ENCODE data around the gene OXCT2.
"Not testable (repeated sequence)": the region's sequence is repeated elsewhere in the genome, so short reads cannot be mapped to it uniquely, and the experiment has no call there.

The OXCT2 gene

DNA sequence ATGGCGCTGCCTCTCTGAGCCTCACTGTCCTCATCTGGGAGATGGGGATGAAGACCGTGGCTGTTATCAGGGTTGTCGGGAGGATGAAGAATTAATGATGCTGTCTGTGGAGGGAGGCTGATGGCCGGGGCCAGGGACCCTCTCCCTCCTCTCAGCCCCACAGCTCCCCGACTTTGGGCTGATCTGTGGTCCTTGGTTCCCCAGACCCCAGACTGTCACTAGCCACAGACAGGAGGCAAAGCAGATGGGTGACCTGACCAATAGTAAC lies 15.9 kb upstream of the OXCT2 start:
- DNase-seq = not testable (repeated sequence)

- not testable (repeated sequence) for DNase-seq
These were observed 15.4 kb upstream of the OXCT2 start for GRCh38 chr1:39786303-39787107.

- DNase-seq = not testable (repeated sequence)
These were observed 11.5 kb upstream of the OXCT2 start for GRCh38 chr1:39782685-39783084.

GRCh38 chr1:39782103-39782502 lies 11.0 kb upstream of the OXCT2 start:
- DNase-seq = no peak

DNA sequence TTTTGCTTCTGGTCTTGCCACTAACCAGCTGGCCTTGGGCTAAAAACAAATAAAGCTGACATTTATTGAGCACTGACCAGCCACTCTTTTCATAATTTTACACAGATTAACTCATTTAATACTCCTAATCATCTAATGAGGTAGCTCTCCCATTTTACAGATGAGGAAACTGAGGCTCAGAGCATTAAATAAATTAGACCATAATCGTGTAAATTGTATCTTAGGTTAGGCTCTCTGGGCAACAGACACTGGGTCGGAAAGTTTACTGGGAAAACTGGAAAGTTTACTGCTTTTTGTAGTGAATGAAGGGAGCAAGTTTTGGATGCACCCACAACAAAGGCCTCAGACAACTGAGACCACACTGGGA lies 10.2 kb upstream of the OXCT2 start:
- DNase-seq = no peak

- DNase-seq = no peak
These were observed 8.7 kb upstream of the OXCT2 start for GRCh38 chr1:39779821-39780220.

GRCh38 chr1:39779137-39779536 lies 8.0 kb upstream of the OXCT2 start:
- no peak for DNase-seq

- DNase-seq = not testable (repeated sequence)
These were observed 7.4 kb upstream of the OXCT2 start for GRCh38 chr1:39778463-39779099.

DNA sequence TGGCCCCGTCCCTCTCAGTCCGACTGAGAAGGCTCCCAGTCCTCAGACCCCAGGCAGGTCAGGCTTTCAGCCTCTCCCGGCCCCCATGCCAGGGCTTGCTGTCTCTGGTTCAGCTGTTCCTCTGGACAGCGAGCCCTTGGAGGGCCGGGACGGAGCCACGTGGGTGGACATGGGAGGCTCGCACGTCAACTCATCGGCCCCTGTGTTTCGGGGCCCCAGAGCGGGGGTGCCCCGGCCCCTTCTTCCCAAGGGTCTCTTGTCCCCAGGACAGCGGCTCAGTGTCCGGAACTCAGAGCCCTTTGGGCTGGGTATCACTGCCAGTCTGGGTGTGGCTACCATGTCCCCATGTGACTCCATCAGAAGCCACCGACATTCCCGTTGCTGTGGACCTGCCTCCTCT lies 6.7 kb upstream of the OXCT2 start:
- DNase-seq = not testable (repeated sequence)

- DNase-seq = no peak
These were observed 6.2 kb upstream of the OXCT2 start for GRCh38 chr1:39777306-39777705.

DNA sequence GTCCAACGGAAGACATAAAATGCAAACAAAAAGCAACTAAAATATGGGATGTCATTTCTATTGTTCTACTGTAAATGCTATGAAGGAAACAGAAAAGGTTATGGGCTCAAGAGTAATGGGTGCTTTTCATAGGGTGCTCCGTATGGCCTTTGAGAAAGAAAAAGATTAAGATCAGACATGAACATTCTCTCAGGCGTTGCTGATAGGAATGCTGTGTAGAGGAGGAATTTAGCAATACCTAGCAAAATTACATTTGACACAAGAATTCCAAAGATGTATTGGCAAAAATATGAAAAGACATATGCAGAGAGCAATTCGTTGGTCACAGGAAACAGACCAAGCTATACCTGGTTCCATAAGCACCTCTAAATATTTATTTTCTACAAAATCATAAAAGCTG lies 5.7 kb upstream of the OXCT2 start:
- DNase-seq = no peak

- peak; percentile 59 for DNase-seq
These were observed 5.2 kb upstream of the OXCT2 start for GRCh38 chr1:39776400-39776713.

DNA sequence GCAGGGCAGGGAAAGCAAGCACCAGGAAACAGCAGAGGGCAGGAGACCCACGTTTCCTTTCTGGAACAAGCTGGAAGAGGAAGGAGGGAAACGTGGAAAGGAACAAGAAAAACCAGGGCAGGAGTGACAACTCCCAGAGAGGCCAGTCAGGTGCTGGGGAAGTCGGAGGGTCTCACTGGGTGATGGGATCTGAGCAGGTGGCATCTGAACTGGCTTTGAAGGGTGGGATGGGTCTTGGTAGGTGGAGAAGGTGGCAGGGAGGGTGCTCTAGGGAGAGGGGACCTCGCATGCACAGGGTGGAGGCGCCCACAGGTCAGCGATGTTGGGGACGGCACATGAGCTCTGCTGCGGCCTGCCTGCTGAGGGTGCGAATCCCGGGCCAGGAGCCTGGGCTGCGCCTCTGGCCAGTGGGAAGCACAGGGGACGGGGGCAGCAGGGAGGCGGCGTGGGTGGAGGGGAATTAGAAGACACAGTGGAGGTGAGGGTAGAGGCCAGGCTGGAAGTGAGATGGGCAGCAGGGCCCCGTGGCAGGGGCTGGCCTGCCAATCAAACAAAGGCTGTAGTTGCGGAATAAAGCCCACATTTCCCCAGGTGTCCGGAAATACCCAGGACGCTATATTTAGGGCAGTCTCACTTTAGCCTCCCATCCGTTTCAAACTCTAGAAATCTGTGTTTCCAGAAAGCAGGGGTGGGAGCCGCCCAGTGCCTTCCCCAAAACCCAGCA lies 4.7 kb upstream of the OXCT2 start:
- DNase-seq = not testable (repeated sequence)

- not testable (repeated sequence) for DNase-seq
These were observed 4.0 kb upstream of the OXCT2 start for GRCh38 chr1:39775141-39775540.

- not testable (repeated sequence) for DNase-seq
These were observed 2.3 kb upstream of the OXCT2 start for GRCh38 chr1:39773369-39773979.

GRCh38 chr1:39770100-39771021 lies 787 bp downstream of the OXCT2 start:
- not testable (repeated sequence) for DNase-seq

GRCh38 chr1:39769502-39769901 lies 1.6 kb downstream of the OXCT2 start:
- not testable (repeated sequence) for DNase-seq

DNA sequence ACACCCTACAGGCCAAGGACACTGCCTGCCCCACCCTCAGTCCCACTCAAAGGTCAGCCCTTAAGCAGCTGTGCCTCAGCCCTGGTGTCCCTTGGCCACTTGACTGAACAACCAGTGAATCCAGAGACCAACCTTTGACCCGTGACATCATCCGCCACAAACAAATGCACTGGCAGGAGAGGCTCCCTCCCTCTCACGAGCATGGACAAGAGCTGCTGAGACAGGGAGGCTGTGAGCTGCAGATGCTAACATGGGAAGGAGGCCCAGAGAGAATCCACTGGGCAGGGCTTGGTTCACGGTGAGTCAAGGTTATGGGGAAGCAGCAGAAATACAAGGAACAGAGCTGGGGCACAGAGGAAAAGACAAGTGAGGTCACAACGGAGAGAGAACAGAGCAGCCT lies 4.7 kb downstream of the OXCT2 start:
- DNase-seq = not testable (repeated sequence)

- DNase-seq = not testable (repeated sequence)
These were observed 6.6 kb downstream of the OXCT2 start for GRCh38 chr1:39764512-39764911.

DNA sequence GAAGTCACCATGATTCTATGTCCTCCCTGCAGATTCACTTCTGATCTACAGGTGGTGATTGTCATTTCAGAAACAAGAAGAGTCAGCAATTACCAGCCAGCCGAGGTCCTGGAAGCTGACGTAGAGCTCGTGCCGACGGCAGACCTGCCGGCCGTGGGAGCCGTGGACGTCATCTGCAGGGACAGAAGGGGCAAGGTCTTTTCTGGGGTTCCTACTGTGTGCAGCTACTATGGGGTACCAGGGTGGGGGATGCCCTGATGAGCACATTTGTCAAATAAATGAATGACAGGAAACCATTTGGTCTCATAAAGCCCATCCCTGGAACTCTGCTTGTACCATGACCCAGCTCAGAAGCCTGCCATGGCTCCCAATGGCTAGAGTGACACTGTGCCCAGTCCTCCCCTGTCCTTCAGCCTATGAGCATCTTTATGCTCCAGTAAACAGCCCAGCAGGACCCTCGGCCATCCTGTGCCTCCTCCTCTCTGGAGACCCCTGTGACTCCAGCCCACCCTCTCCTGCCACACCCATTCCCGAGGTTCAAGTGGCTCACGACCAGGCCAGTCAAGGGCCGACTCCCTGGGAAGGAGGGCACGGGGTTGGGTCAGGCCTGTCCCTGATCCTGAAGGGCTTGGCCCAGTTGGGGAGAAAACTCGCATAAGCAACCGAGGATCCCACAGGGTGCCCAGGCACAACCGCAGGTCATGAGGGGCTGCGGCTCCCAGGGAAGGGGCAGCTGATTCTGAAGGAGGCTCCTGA lies 7.4 kb downstream of the OXCT2 start:
- DNase-seq = not testable (repeated sequence)
